NB4 (cell line): Measurements from ENCODE around the gene MAP3K9.

Experiments used
- CTCF ChIP-seq: IDR thresholded peaks from one replicate; pipeline ENCODE4 v1.5.1; 2012; ENCODE audit warnings: low read depth, low read length
- MAX ChIP-seq: IDR thresholded peaks from 2 replicates; pipeline ENCODE4 v1.6.1; 2011; ENCODE audit warnings: low read depth, low read length
- POLR2A ChIP-seq: IDR thresholded peaks from 2 replicates; pipeline ENCODE4 v1.6.1; 2011; ENCODE audit warnings: mild to moderate bottlenecking; ENCODE audit not compliant: insufficient read length; ENCODE audit errors: extremely low read depth

GRCh38 chr14:70713511-70713916 is 95.8 kb downstream of the MAP3K9 start:
- TF ChIP-seq POLR2A (no peak), CTCF (no peak), MAX (no peak)
